GM12865 (cell line): Measurements from ENCODE around the gene RAB11FIP2.

Experiments
- DNase-seq: peaks from one replicate; pipeline ENCODE4 v3.0.0; 2010; ENCODE audit warnings: low read depth
- H3K4me3 ChIP-seq: 2 replicates; pipeline ENCODE4 v1.5.1; 2011; ENCODE audit warnings: mild to moderate bottlenecking, low read depth, low read length, control low read depth
- TF ChIP-seq, protein P1 (sequence below): IDR thresholded peaks from 2 replicates; pipeline ENCODE4 v1.5.1; 2011; ENCODE audit warnings: low read length, control low read depth, low read depth, inconsistent platforms; ENCODE audit not compliant: insufficient read depth; ENCODE audit errors: missing control alignments

The RAB11FIP2 gene

DNA sequence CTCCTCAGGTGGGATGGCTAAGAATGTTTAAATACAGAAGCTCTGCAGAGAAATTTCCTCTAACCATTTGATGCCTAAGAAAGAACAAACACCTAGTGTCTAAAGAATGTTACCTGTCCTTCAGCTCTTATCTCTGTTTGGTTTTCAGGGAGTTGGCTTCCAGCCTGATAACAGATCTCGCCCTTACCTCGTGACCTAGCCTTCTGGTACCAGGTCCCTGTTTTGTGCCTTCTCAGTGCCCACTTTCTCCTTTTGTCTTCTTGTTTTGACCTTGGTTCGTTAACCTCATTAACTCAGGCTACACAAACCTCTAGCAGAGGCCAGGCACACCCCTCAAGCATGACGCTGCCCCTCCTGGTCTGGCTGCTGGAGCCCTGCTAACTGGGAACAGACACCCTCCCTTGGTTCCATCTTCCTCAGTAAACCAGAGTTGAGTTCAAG is 16.1 kb upstream of the RAB11FIP2 start:
- TF ChIP-seq, protein P1, sequence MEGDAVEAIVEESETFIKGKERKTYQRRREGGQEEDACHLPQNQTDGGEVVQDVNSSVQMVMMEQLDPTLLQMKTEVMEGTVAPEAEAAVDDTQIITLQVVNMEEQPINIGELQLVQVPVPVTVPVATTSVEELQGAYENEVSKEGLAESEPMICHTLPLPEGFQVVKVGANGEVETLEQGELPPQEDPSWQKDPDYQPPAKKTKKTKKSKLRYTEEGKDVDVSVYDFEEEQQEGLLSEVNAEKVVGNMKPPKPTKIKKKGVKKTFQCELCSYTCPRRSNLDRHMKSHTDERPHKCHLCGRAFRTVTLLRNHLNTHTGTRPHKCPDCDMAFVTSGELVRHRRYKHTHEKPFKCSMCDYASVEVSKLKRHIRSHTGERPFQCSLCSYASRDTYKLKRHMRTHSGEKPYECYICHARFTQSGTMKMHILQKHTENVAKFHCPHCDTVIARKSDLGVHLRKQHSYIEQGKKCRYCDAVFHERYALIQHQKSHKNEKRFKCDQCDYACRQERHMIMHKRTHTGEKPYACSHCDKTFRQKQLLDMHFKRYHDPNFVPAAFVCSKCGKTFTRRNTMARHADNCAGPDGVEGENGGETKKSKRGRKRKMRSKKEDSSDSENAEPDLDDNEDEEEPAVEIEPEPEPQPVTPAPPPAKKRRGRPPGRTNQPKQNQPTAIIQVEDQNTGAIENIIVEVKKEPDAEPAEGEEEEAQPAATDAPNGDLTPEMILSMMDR, result no peak
- DNase-seq, result no peak
- no peak overlapping the region for H3K4me3 ChIP-seq

DNA sequence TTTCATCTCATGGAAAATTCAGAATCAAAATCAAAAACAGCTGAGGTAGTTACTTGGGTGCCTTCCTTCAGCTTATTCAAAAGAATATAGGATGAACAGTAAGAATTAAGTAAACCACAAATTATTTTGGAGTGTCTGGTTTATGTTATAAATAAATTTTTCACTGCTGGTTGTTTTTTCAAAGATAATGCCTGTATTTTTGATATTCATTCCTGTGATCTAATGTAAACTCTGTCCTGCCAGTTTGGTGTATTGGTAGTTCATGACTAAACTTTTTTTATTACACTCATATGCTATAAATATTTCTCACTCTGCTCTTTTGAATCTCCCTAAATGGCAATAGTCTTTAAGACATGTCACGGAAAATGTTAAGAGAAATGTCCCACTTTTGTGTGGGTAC is 11.6 kb upstream of the RAB11FIP2 start:
- DNase-seq, result no peak
- H3K4me3 ChIP-seq, result no peak overlapping the region
- TF ChIP-seq, protein P1, result no peak

DNA sequence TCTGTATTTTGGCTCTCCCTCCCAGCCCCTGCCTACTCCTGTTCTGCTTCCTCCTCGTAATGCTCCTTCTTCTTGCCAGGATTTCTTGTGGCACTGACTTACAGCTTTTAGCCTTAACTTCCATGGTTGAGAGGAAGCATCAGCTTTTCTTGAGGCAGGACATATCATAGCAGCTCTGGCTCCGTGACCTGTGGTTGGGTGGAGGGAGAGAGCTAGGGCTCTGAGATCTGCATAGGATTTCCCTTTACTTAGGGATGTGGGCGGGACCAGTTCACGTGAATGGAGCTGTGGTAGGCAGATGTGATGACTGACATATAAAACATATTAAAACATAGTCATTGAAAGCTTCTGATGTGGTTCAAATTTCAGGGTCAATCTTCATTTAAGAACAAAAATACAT is 10.6 kb upstream of the RAB11FIP2 start:
- no peak overlapping the region for H3K4me3 ChIP-seq
- TF ChIP-seq, protein P1, result no peak
- DNase-seq, result no peak

DNA sequence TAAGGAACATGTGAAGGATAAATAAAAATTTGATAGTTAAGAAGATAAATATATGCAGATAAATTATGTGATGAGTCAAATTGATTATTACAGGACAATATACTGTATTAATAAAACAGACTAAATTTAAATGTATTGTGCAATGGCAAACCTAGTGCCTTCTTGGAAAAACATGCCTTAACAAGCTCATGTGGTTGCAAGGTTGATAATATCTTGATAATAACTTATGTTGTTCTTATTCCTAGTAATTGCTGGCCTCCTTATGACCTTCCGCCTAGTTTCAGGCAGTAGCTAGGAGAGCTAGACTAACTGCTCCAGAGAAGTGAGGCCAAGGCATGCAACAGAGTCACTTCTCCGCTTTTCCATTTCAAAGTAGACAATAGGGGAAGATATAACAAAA is 7.6 kb upstream of the RAB11FIP2 start:
- no peak for DNase-seq
- TF ChIP-seq, protein P1, result no peak
- no peak overlapping the region for H3K4me3 ChIP-seq

DNA sequence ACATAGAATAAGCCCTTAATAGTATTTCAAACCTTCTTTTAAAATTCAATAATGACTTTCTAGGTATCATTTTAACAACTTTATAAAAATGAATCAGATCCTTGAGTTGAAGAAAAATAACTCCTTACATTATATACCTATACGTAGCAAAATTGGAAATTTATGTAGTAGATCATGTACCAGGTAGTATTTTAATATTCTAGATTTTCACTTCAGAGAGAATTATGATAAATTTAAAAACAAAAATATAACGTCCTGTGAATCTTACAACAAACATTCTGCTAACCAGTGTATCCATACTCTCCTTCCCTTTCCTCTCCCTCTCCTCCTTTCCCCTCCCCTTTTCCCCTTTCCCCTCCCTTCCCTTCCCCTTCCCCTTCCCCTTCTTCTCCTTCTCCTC is 6.1 kb upstream of the RAB11FIP2 start:
- no peak for DNase-seq
- TF ChIP-seq, protein P1, result no peak
- H3K4me3 ChIP-seq, result no peak overlapping the region

DNA sequence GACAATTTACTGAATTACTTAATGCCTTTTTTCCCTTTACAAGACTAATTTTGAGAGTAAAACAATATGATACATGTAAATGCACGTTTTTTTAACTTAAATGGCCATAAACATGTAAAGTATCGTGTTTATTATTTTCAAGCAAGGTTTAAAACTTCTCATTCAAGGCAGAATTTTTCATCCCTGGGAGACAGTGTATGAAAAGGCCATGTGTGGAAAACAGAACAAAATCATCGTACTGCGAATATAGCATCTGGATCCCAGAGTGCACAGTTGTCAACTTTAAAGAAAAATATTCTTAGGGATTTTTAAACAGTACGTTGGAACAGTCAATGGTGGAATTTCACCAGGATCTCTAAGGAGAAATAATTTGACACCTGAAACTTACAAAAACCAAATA is 1.1 kb upstream of the RAB11FIP2 start:
- H3K4me3 ChIP-seq, result no peak overlapping the region
- no peak for DNase-seq
- TF ChIP-seq, protein P1, result no peak

DNA sequence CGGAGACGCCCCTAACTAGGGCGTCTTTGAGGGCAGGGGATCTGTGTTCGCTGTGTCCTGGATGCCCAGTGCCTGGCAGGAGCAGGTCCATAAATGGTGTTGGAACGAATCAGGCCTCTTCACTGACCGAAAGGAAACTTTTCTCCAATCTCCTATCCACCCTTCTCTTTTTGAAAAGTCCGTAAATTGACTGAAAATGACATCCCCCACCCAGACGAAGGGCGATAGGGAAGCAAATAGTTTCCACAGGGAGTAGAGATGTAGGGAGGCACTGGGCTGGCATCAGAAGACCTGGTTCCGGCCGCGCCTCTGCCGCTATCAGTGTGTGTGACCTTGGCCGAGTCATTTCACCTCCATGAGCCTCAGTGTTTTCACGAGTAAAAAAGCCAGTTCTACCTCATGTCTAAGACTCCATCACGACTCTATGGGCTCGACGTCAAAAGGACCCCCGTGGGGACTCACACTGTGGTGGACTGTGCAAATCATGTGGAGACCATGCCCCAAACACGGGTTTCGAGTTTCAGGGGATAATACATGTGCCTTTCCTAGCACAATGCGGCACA is 497 bp upstream of the RAB11FIP2 start:
- peak overlapping the region; percentile 66 for H3K4me3 ChIP-seq
- TF ChIP-seq, protein P1, result no peak
- no peak for DNase-seq
